GM21529 (cell line): ENCODE measurements around the gene NHSL1.

Experiments used
- ATAC-seq: cut with Tn5 transposase; IDR thresholded peaks from one replicate; pipeline ENCODE4 v1.9.1; 2021; ENCODE audit not compliant: unreplicated experiment

The NHSL1 gene

GRCh38 chr6:138374815-138375214, 124.5 kb downstream of the NHSL1 start:
- ATAC-seq, result no peak

GRCh38 chr6:138374230-138374629, 125.1 kb downstream of the NHSL1 start:
- no peak for ATAC-seq

GRCh38 chr6:138372711-138373463, 126.4 kb downstream of the NHSL1 start:
- ATAC-seq, result no peak
